Measurements from ENCODE around the gene ITGB4.
A peak's percentile ranks its signal among the peaks of the same experiment; 100 is the strongest.
"Not testable (repeated sequence)": the region's sequence is repeated elsewhere in the genome, so short reads cannot be mapped to it uniquely, and the experiment has no call there.

Gene ITGB4

GRCh38 chr17:75757086-75757681 is 35.9 kb downstream of the ITGB4 start:
- Mint-ChIP-seq H3K4me3 (no peak overlapping the region), H3K27me3 (peaks cover 16% of the 10 kb centered on the region), H3K36me3 (ENCODE audit: low read depth) (peaks cover 41% of the 10 kb centered on the region), H3K4me1 (ENCODE audit: low read depth) (peaks cover 30% of the 10 kb centered on the region), H3K9me3 (no peaks in the 10 kb centered on the region), H3K27ac (no peak overlapping the region)
- intact Hi-C loops (cut with micrococcal nuclease), result no loop called here

GRCh38 chr17:75758131-75758905 is 37.1 kb downstream of the ITGB4 start:
- H3K27me3 Mint-ChIP-seq, result peaks cover 7% of the 10 kb centered on the region
- H3K36me3 Mint-ChIP-seq (ENCODE audit: low read depth), result peaks cover 52% of the 10 kb centered on the region
- no peak overlapping the region for H3K27ac Mint-ChIP-seq
- no peak overlapping the region for H3K4me3 Mint-ChIP-seq
- intact Hi-C loops (cut with micrococcal nuclease), result no loop called here
- H3K4me1 Mint-ChIP-seq (ENCODE audit: low read depth), result peaks cover 39% of the 10 kb centered on the region
- H3K9me3 Mint-ChIP-seq, result no peaks in the 10 kb centered on the region

- H3K9me3 Mint-ChIP-seq, result no peaks in the 10 kb centered on the region
Observed at GRCh38 chr17:75759457-75759856, 38.2 kb downstream of the ITGB4 start.

GRCh38 chr17:75759978-75760640 is 38.9 kb downstream of the ITGB4 start:
- H3K4me1 Mint-ChIP-seq (ENCODE audit: low read depth), result peaks cover 40% of the 10 kb centered on the region
- not testable (repeated sequence) for H3K4me3 Mint-ChIP-seq, H3K27ac Mint-ChIP-seq, H3K27me3 Mint-ChIP-seq, H3K9me3 Mint-ChIP-seq
- H3K36me3 Mint-ChIP-seq (ENCODE audit: low read depth), result peaks cover 55% of the 10 kb centered on the region
- intact Hi-C loops (cut with micrococcal nuclease), result loop anchor here (5.0 kb wide), 1 partner anchor 72 kb away; no protein-coding TSS in a partner anchor

More at GRCh38 chr17:75759457-75759856, 38.2 kb downstream of the ITGB4 start:
- Mint-ChIP-seq H3K4me3 (no peak overlapping the region), H3K36me3 (ENCODE audit: low read depth) (peaks cover 55% of the 10 kb centered on the region), H3K27me3 (peaks cover 7% of the 10 kb centered on the region), H3K4me1 (ENCODE audit: low read depth) (peaks cover 44% of the 10 kb centered on the region), H3K27ac (no peak overlapping the region)
- intact Hi-C loops (cut with micrococcal nuclease), result no loop called here

- Mint-ChIP-seq H3K4me3 (no peak overlapping the region), H3K4me1 (ENCODE audit: low read depth) (peaks cover 27% of the 10 kb centered on the region), H3K27ac (no peak overlapping the region), H3K36me3 (ENCODE audit: low read depth) (peaks cover 45% of the 10 kb centered on the region), H3K27me3 (peaks cover 2% of the 10 kb centered on the region), H3K9me3 (no peaks in the 10 kb centered on the region)
- intact Hi-C loops (cut with micrococcal nuclease), result loop anchor here (5.0 kb wide), 1 partner anchor 70 kb away; no protein-coding TSS in a partner anchor
Observed at GRCh38 chr17:75762513-75763268, 41.4 kb downstream of the ITGB4 start.

GRCh38 chr17:75763269-75763607 is 42.0 kb downstream of the ITGB4 start:
- peaks cover 40% of the 10 kb centered on the region for H3K36me3 Mint-ChIP-seq (ENCODE audit: low read depth)
- H3K27ac Mint-ChIP-seq, result no peak overlapping the region
- H3K9me3 Mint-ChIP-seq, result no peaks in the 10 kb centered on the region
- peaks cover 27% of the 10 kb centered on the region for H3K4me1 Mint-ChIP-seq (ENCODE audit: low read depth)
- peaks cover 2% of the 10 kb centered on the region for H3K27me3 Mint-ChIP-seq
- no peak overlapping the region for H3K4me3 Mint-ChIP-seq
- intact Hi-C loops (cut with micrococcal nuclease), result loop anchor here (5.0 kb wide), 1 partner anchor 69 kb away; no protein-coding TSS in a partner anchor

GRCh38 chr17:75763613-75764416 is 42.6 kb downstream of the ITGB4 start:
- intact Hi-C loops (cut with micrococcal nuclease), result loop anchor here (5.0 kb wide), 1 partner anchor 68 kb away; no protein-coding TSS in a partner anchor
- peak overlapping the region; percentile 79 for H3K4me3 Mint-ChIP-seq
- H3K27me3 Mint-ChIP-seq, result peaks cover 2% of the 10 kb centered on the region
- peaks cover 34% of the 10 kb centered on the region for H3K36me3 Mint-ChIP-seq (ENCODE audit: low read depth)
- peak overlapping the region; percentile 79 for H3K27ac Mint-ChIP-seq
- peaks cover 27% of the 10 kb centered on the region for H3K4me1 Mint-ChIP-seq (ENCODE audit: low read depth)
- H3K9me3 Mint-ChIP-seq, result no peaks in the 10 kb centered on the region

GRCh38 chr17:75764417-75764710 is 43.1 kb downstream of the ITGB4 start:
- Mint-ChIP-seq H3K9me3 (no peaks in the 10 kb centered on the region), H3K27ac (peak overlapping the region; percentile 79), H3K4me1 (ENCODE audit: low read depth) (peaks cover 27% of the 10 kb centered on the region), H3K4me3 (peak overlapping the region; percentile 79), H3K27me3 (peaks cover 2% of the 10 kb centered on the region), H3K36me3 (ENCODE audit: low read depth) (peaks cover 28% of the 10 kb centered on the region)
- intact Hi-C loops (cut with micrococcal nuclease), result loop anchor here (5.0 kb wide), 1 partner anchor 68 kb away; no protein-coding TSS in a partner anchor

- Mint-ChIP-seq H3K4me3 (peak within 1 kb of the TSS; percentile 79), H3K27me3 (peaks cover 2% of the 10 kb centered on the region), H3K9me3 (no peaks in the 10 kb centered on the region), H3K36me3 (ENCODE audit: low read depth) (peaks cover 25% of the 10 kb centered on the region), H3K4me1 (ENCODE audit: low read depth) (peaks cover 27% of the 10 kb centered on the region), H3K27ac (peak within 1 kb of the TSS; percentile 79)
- intact Hi-C loops (cut with micrococcal nuclease), result loop anchor here (5.0 kb wide), 1 partner anchor 67 kb away; no protein-coding TSS in a partner anchor
Observed at GRCh38 chr17:75764711-75765421, 43.6 kb downstream of the ITGB4 start, which contains the start of gene GALK1. TSS of gene GALK1 (minus strand) at chr17:75765192. CDS start at chr17:75765136, 56 bp downstream.

- H3K27ac Mint-ChIP-seq, result no peak overlapping the region
- peaks cover 25% of the 10 kb centered on the region for H3K36me3 Mint-ChIP-seq (ENCODE audit: low read depth)
Observed at GRCh38 chr17:75765981-75766380, 44.7 kb downstream of the ITGB4 start.

GRCh38 chr17:75767881-75768280 is 46.6 kb downstream of the ITGB4 start:
- no peaks in the 10 kb centered on the region for H3K9me3 Mint-ChIP-seq
- H3K27me3 Mint-ChIP-seq, result peaks cover 2% of the 10 kb centered on the region
- no peak overlapping the region for H3K4me3 Mint-ChIP-seq
- H3K27ac Mint-ChIP-seq, result no peak overlapping the region
- intact Hi-C loops (cut with micrococcal nuclease), result no loop called here
- peaks cover 23% of the 10 kb centered on the region for H3K4me1 Mint-ChIP-seq (ENCODE audit: low read depth)
- peaks cover 7% of the 10 kb centered on the region for H3K36me3 Mint-ChIP-seq (ENCODE audit: low read depth)

More at GRCh38 chr17:75765981-75766380, 44.7 kb downstream of the ITGB4 start:
- no peaks in the 10 kb centered on the region for H3K9me3 Mint-ChIP-seq
- intact Hi-C loops (cut with micrococcal nuclease), result no loop called here
- peaks cover 2% of the 10 kb centered on the region for H3K27me3 Mint-ChIP-seq
- H3K4me3 Mint-ChIP-seq, result no peak overlapping the region
- peaks cover 27% of the 10 kb centered on the region for H3K4me1 Mint-ChIP-seq (ENCODE audit: low read depth)

- Mint-ChIP-seq H3K9me3 (no peaks in the 10 kb centered on the region), H3K4me3 (no peak overlapping the region), H3K27ac (no peak overlapping the region), H3K36me3 (ENCODE audit: low read depth) (peaks cover 4% of the 10 kb centered on the region), H3K4me1 (ENCODE audit: low read depth) (peaks cover 7% of the 10 kb centered on the region), H3K27me3 (peaks cover 2% of the 10 kb centered on the region)
- intact Hi-C loops (cut with micrococcal nuclease), result no loop called here
Observed at GRCh38 chr17:75769536-75769935, 48.3 kb downstream of the ITGB4 start.

All from dendritic cell treated with granulocyte-macrophage colony-stimulating factor and Interleukin-4, amounts not matched to agents 40 ng/mL and 50 ng/mL, for 4 days (primary cell).